D341Med (cell line): Measurements from ENCODE around the gene ERCC6L2.

Experiments
- DNase-seq: peaks from one replicate; pipeline ENCODE4 v3.0.0; 2012; ENCODE audit warnings: low spot score

Gene ERCC6L2

GRCh38 chr9:95875305-95876137 is at the start of gene ERCC6L2:
ERCC6L2 (plus strand) TSS chr9:95875691; CDS start chr9:95876039, 348 bp downstream.
- peak; percentile 94 for DNase-seq

GRCh38 chr9:95826183-95826838 is 49.2 kb upstream of the ERCC6L2 start:
- no peak for DNase-seq

- no peak for DNase-seq
Observed at GRCh38 chr9:95830768-95831167, 44.7 kb upstream of the ERCC6L2 start.

GRCh38 chr9:95831810-95832209 is 43.7 kb upstream of the ERCC6L2 start:
- no peak for DNase-seq

- DNase-seq, result no peak
Observed at GRCh38 chr9:95833546-95834178, 41.8 kb upstream of the ERCC6L2 start.

GRCh38 chr9:95834281-95834907 is 41.1 kb upstream of the ERCC6L2 start:
- DNase-seq, result no peak

GRCh38 chr9:95835393-95835792 is 40.1 kb upstream of the ERCC6L2 start:
- no peak for DNase-seq

- no peak for DNase-seq
Observed at GRCh38 chr9:95836072-95836471, 39.4 kb upstream of the ERCC6L2 start.

- DNase-seq, result no peak
Observed at GRCh38 chr9:95839012-95839411, 36.5 kb upstream of the ERCC6L2 start.

- DNase-seq, result no peak
Observed at GRCh38 chr9:95840074-95840473, 35.4 kb upstream of the ERCC6L2 start.

- DNase-seq, result no peak
Observed at GRCh38 chr9:95841377-95841776, 34.1 kb upstream of the ERCC6L2 start.

GRCh38 chr9:95845751-95846150 is 29.7 kb upstream of the ERCC6L2 start:
- no peak for DNase-seq

- no peak for DNase-seq
Observed at GRCh38 chr9:95848764-95849163, 26.7 kb upstream of the ERCC6L2 start.

GRCh38 chr9:95852059-95853032 is 23.1 kb upstream of the ERCC6L2 start:
- no peak for DNase-seq

- no peak for DNase-seq
Observed at GRCh38 chr9:95854386-95855020, 21.0 kb upstream of the ERCC6L2 start.

GRCh38 chr9:95855961-95856360 is 19.5 kb upstream of the ERCC6L2 start:
- DNase-seq, result no peak

- peak; percentile 75 for DNase-seq
Observed at GRCh38 chr9:95857124-95857523, 18.4 kb upstream of the ERCC6L2 start.

GRCh38 chr9:95857896-95858295 is 17.6 kb upstream of the ERCC6L2 start:
- no peak for DNase-seq

- no peak for DNase-seq
Observed at GRCh38 chr9:95862343-95862742, 13.1 kb upstream of the ERCC6L2 start.

GRCh38 chr9:95864852-95865580 is 10.5 kb upstream of the ERCC6L2 start:
- no peak for DNase-seq
